SK-MEL-5 (cell line): ENCODE data around the gene HCFC1R1. TPM values are rescaled to one million over a fixed set of nuclear protein-coding genes. Genes with fewer than 3 reads are reported as not detected.

ENCODE experiments used
- DNase-seq: peaks from one replicate; pipeline ENCODE4 v3.0.0-alpha.2; 2016; ENCODE audit warnings: low read depth, low spot score
- in situ Hi-C: cut with HindIII; loops from 2 replicates; pipeline ENCODE4 v1.10.0; 2016; ENCODE audit warnings: low sequenced_read_pairs, high pct_unique_total_duplicates, low pct_unique_long_range_greater_than_20kb
- small RNA-seq, 2 experiments: library from RNA; depleted of rRNA; stranded (forward); fragments of <200 nt; gene quantifications; one replicate each; pipeline ENCODE3, GENCODE V24; 2014
- total RNA-seq: library from RNA; depleted of rRNA; stranded (reverse); fragments of >200 nt; shearing (Covaris generic); gene quantifications from 2 replicates; pipeline ENCODE4 v1.2.3, GENCODE V29; 2014; rRNA removed

HCFC1R1 gene
- total RNA-seq, 1 experiment from 2014 or later: 11.0 TPM

DNA sequence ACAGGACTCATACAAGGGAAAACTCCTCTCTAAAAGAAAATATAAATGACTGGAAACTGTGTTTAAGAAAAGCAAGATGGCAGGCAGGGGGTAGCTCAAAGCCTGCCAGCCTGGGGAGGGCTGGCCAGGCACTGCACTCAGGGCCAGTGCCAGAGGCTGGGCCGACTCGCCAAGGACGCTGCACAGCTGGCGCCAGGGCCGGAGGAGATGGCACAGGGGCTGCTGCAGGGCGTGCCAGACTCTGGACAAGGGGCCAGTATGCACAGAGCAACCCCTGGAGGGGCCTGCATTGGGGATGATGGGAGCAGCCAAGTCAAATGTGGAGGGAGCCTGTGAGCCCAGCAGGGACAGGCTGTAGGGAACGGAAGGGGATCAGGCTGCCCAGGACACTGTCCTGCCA is 47.5 kb downstream of the HCFC1R1 start:
- in situ Hi-C loops: no loop called here
- DNase-seq: no peak

- no peak for DNase-seq
- in situ Hi-C loops: no loop called here
Observed at GRCh38 chr16:2975161-2975795, 48.5 kb downstream of the HCFC1R1 start.

DNA sequence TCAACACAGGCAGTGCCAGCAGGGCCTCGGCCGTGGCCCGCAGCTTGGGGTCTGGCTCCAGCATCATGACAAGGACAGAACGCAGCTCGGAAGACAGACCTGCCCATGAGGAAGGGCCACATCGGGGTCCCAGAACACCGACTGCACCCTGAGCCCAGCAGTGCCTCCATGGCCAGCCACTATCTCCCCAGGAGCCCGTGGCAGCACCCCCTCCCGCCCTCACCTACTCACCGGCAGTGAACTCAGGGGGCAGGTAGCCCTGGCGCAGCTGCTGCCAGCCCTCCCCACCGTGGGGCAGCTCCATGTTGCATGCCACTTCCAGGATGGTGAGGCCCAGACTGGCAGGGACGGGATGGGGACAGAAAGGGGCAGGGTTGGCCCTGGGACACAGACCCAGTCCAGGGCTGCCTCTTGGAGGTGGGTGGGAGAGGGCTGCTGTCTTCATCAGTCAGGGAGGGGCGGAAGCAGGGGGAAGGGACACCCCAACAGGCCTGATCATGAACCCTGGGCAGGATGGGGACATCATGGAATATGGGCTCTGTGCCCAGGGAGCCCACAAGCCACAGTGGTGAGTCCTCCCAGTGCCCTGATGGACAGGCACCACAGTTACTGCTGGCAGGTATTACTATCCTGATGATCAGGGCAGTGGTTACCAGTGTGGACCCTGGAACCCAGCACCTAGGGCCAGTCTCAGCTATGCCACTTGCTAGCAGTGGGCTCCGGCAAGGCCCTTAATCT is 49.3 kb downstream of the HCFC1R1 start:
- in situ Hi-C loops: no loop called here
- no peak for DNase-seq

- DNase-seq: no peak
- in situ Hi-C loops: no loop called here
Observed at GRCh38 chr16:2973605-2974318, 50.0 kb downstream of the HCFC1R1 start.

DNA sequence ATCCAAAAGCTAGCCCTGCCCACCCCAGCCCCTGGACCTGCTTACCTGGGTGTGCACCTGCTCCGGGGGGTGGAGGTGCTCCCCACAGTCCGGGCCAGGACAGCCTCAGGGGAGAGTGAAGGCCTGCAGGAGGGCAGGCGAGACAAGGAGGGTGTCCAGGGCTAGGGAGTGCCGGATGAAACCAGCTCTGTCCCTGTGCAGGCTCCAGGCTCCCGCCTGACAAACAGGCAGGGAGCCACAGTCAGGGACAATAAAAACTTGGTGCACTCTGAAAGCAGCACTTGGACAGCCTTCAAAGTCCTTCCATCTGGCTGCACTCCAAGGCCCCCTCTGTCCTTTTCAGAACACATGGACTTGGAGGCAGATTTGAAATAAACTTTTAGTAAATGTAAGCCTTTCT is 50.6 kb downstream of the HCFC1R1 start:
- in situ Hi-C loops: no loop called here
- DNase-seq: no peak

Small RNAs within 50 kb of the gene (small RNA-seq; reads per million reads assigned to genes)
- gene LINC00514: 0 reads per million in 2 experiments

Other genes starting within 250 kb of the HCFC1R1 start
- 113 and 114 TPM in 2 replicates for gene ELOB, start 246.7 kb downstream of the HCFC1R1 start, total RNA-seq
- gene PRSS33, start 236.4 kb downstream of the HCFC1R1 start, total RNA-seq: 0.24 and 1.0 TPM in 2 replicates
- not detected in 2 replicates for gene PRSS41, start 225.5 kb downstream of the HCFC1R1 start, total RNA-seq
- not detected in 2 replicates for gene PRSS21, start 206.7 kb downstream of the HCFC1R1 start, total RNA-seq
- not detected in 2 replicates for gene ZG16B, start 193.6 kb downstream of the HCFC1R1 start, total RNA-seq
- gene PRSS22, start 165.8 kb downstream of the HCFC1R1 start, total RNA-seq: not detected in 2 replicates
- gene FLYWCH2, start 140.7 kb downstream of the HCFC1R1 start, total RNA-seq: 30.3 and 31.8 TPM in 2 replicates
- 19.3 and 25.8 TPM in 2 replicates for gene FLYWCH1, start 112.0 kb downstream of the HCFC1R1 start, total RNA-seq
- gene KREMEN2, start 59.7 kb downstream of the HCFC1R1 start, total RNA-seq: 3.7 and 4.5 TPM in 2 replicates
- 24.5 and 30.3 TPM in 2 replicates for gene PAQR4, start 54.6 kb downstream of the HCFC1R1 start, total RNA-seq
- 12.5 and 13.8 TPM in 2 replicates for gene PKMYT1, start 43.5 kb downstream of the HCFC1R1 start, total RNA-seq
- gene CLDN9, start 11.0 kb downstream of the HCFC1R1 start, total RNA-seq: not detected in 2 replicates
- gene CLDN6, start 5.8 kb downstream of the HCFC1R1 start, total RNA-seq: not detected in 2 replicates
- 34.3 and 41.2 TPM in 2 replicates for gene TNFRSF12A, start 3.6 kb downstream of the HCFC1R1 start, total RNA-seq
- 15.4 and 24.3 TPM in 2 replicates for gene THOC6, start 93 bp upstream of the HCFC1R1 start, total RNA-seq
- gene BICDL2, start 13.0 kb upstream of the HCFC1R1 start, total RNA-seq: 0.24 and 0.29 TPM in 2 replicates
- 0.03 TPM in 1 of 2 replicates, not detected in the other for gene MMP25, start 22.6 kb upstream of the HCFC1R1 start, total RNA-seq
- gene IL32, start 41.7 kb upstream of the HCFC1R1 start, total RNA-seq: not detected in 2 replicates
- 0.13 TPM in 1 of 2 replicates, not detected in the other for gene ZSCAN10, start 75.4 kb upstream of the HCFC1R1 start, total RNA-seq
- gene ZNF205, start 88.6 kb upstream of the HCFC1R1 start, total RNA-seq: 13.6 and 14.3 TPM in 2 replicates
- gene ZNF213, start 111.1 kb upstream of the HCFC1R1 start, total RNA-seq: 0.85 and 1.8 TPM in 2 replicates
- gene OR1F1, start 164.3 kb upstream of the HCFC1R1 start, total RNA-seq: 0.21 TPM in 1 of 2 replicates, not detected in the other
- gene ZNF200, start 211.2 kb upstream of the HCFC1R1 start, total RNA-seq: 9.4 and 11.5 TPM in 2 replicates
- not detected in 2 replicates for gene MEFV, start 232.7 kb upstream of the HCFC1R1 start, total RNA-seq